Liver (tissue), 3 donors: ENCODE data around the gene AFDN.

Source experiments
- EGR1 ChIP-seq, 2 donors: IDR thresholded peaks; 2 replicates each; pipeline ENCODE4 v1.6.1; 2016 to 2018; ENCODE audit warnings: antibody characterized with exemption in 2 of 2, low read depth in 2 of 2
- HNF4G ChIP-seq: IDR thresholded peaks from 2 replicates; pipeline ENCODE4 v1.6.1; 2016; ENCODE audit warnings: antibody characterized with exemption
- RAD21 ChIP-seq, 2 donors: IDR thresholded peaks; 2 replicates each; pipeline ENCODE4 v1.6.1; 2016; ENCODE audit warnings: antibody characterized with exemption in 2 of 2, mild to moderate bottlenecking in 2 of 2
- REST ChIP-seq: IDR thresholded peaks from 2 replicates; pipeline ENCODE4 v1.6.1; 2016; ENCODE audit warnings: antibody characterized with exemption, mild to moderate bottlenecking
- SP1 ChIP-seq: IDR thresholded peaks from 2 replicates; pipeline ENCODE4 v1.6.1; 2018; ENCODE audit warnings: antibody characterized with exemption, mild to moderate bottlenecking
- TAF1 ChIP-seq: conservative IDR thresholded peaks from 2 replicates; pipeline ENCODE4 v1.6.1; 2016; ENCODE audit warnings: antibody characterized with exemption, mild to moderate bottlenecking
- YY1 ChIP-seq: IDR thresholded peaks from 2 replicates; pipeline ENCODE4 v1.6.1; 2016; ENCODE audit warnings: antibody characterized with exemption, mild to moderate bottlenecking
- TF ChIP-seq, protein P1 (sequence below): fragments of 150-350 bp; IDR thresholded peaks from 2 replicates; pipeline ENCODE4 v1.5.1; 2017; ENCODE audit warnings: improper control_type of control experiment, low read depth, low read length; ENCODE audit not compliant: missing input control
- TF ChIP-seq, protein P2 (sequence below): IDR thresholded peaks from 2 replicates; pipeline ENCODE4 v1.6.1; 2016; ENCODE audit warnings: antibody characterized with exemption
- donor health status: healthy.
- donor health status: healthy.

DNA sequence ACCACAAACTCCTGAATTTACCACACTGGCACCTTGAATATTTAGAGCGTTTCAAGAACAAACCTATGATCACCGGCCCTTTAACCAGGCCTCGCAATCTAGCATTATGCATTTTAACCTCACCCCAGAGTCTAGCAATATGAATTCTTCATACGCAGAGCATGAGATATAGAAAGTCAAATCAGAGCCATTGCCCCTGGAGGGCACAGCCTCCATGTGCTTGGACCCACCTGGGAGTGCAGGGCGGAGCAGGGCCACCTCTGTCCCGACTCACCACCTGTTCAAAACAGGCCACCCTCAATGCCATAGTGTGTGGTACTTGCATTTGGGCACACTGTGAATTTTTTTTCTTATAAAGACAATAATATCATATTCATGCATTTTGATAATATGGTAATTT is 19.5 kb upstream of the AFDN start:
- TF ChIP-seq, protein P1, sequence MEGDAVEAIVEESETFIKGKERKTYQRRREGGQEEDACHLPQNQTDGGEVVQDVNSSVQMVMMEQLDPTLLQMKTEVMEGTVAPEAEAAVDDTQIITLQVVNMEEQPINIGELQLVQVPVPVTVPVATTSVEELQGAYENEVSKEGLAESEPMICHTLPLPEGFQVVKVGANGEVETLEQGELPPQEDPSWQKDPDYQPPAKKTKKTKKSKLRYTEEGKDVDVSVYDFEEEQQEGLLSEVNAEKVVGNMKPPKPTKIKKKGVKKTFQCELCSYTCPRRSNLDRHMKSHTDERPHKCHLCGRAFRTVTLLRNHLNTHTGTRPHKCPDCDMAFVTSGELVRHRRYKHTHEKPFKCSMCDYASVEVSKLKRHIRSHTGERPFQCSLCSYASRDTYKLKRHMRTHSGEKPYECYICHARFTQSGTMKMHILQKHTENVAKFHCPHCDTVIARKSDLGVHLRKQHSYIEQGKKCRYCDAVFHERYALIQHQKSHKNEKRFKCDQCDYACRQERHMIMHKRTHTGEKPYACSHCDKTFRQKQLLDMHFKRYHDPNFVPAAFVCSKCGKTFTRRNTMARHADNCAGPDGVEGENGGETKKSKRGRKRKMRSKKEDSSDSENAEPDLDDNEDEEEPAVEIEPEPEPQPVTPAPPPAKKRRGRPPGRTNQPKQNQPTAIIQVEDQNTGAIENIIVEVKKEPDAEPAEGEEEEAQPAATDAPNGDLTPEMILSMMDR: no peak
- no peak for TF ChIP-seq REST
- TF ChIP-seq, protein P2, sequence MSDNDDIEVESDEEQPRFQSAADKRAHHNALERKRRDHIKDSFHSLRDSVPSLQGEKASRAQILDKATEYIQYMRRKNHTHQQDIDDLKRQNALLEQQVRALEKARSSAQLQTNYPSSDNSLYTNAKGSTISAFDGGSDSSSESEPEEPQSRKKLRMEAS: no peak
- no peak for TF ChIP-seq RAD21 (IDR thresholded peaks at IDR 0.05)
- TF ChIP-seq SP1: no peak
- TF ChIP-seq EGR1 (IDR thresholded peaks at IDR 0.05; ENCODE audit: low read depth in 2 of 2): no peak
- TF ChIP-seq HNF4G: no peak
- no peak for TF ChIP-seq YY1
- no peak for TF ChIP-seq TAF1
